ENCODE data around the gene SGCG. TPM values are rescaled to one million over a fixed set of nuclear protein-coding genes. Genes with fewer than 3 reads are reported as not detected.

SGCG gene
- 12.5 and 15.1 TPM in 2 replicates for total RNA-seq

GRCh38 chr13:23180711-23181110, at the start of gene SGCG:
SGCG (plus strand) TSS chr13:23180979; CDS start chr13:23203695, 22,716 bp downstream.

